Epidermal melanocyte (primary cell): ENCODE data around the gene INF2.

Experiments
- DNase-seq: peaks from one replicate; pipeline ENCODE4 v3.0.0; 2011; ENCODE audit warnings: low spot score; ENCODE audit not compliant: insufficient read length

INF2 gene

DNA sequence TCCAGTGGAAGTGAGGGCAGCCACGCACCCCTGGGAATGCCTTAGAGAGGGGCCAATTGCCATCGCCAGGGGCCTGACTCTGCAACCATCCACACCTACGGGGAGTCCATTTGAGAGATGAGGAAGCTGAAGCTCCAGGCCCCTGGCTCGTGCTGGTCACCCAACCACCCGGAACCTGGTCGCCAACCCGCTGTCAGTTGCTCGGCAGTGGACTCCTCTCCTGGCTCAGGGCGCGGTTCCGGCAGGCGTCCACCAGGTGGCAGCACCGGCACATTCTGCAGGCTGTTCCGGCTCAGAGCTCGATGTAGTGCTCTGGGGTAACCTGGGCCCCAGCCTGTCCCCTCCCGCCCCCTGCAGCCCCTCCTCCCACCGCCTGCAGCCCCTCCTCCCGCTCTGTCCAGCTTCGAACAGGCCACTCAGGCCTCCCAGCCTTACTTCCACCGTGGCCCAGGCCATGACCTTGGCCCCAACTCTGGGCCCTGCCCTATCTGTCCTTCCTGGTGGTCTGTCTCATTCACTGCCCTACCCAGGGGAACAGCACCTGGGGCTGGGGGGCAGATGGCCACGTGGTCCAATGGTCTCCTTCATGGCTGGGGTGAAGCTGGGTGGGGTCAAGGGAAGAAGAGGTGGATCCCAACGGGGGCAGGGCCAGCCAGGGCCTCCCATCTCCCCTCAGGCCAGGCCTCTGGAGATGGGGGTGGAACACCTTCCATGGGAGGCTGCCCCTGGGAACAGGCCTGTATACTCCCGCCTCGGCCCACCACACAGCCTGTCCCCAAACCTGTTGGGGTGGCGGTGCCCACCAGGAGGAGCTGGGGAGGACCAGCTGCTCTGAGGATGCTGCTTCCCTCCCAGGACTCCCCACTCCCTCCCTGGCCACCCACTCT is 79.3 kb downstream of the INF2 start:
- DNase-seq: peak; percentile 92

DNA sequence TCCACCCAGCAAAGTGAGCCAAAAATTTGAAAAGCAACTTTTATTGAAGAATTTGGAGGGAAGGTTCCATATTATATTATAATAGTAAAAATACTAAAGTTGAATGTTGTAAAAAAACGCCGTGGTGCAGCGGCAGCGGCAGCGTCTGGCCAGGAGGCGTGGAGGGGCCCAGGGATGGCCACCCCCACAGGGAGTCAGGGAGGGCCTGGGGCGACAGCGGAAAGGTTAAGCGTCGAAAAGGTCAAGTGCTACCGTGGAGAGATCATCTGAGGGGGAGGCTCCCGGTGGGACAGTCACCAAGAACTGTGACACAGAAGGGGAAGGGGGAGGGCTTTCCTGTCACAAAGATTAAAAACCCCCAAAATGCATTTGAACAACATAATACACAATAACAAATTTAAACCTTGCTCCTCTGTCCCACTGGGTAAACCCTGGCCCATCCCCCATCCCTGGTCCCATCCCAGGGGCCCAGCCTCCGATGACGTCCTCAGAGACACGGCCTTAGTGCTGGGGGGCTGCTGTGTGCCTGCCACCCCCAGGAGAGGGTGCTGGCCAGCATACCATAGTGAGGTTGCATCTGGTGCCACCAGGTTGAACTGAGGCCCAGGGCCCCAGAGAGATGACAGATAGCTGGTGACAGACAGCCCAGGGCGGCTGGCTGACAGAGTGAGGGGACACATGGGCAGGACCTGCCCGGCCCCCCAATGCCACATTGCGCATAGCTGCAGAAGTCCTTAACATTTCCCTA is 80.1 kb downstream of the INF2 start:
- DNase-seq: no peak

DNA sequence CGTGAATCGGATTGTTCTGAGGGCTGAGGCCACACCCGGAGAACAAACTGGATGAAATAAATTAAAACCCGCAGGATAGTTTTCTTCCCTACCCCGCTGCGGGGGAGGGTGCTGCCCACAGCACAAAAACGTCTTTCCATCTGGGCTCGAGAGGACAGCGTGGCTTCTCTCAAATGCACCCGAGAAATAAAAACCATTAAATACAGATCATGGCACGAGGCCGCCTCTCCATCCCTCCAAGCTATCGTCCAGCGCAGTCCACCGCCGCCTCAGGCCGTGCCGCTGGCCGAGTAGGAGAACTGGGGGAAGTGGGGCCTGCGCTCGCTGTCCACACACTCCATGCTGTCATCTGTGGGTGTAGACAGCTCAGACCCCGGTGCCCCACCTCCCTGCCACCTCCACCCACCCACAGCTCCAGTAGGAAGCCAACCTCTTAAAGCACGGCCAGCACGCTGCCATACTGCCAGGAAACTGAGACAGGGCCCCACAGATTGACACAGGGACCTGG is 80.7 kb downstream of the INF2 start:
- DNase-seq: no peak

DNA sequence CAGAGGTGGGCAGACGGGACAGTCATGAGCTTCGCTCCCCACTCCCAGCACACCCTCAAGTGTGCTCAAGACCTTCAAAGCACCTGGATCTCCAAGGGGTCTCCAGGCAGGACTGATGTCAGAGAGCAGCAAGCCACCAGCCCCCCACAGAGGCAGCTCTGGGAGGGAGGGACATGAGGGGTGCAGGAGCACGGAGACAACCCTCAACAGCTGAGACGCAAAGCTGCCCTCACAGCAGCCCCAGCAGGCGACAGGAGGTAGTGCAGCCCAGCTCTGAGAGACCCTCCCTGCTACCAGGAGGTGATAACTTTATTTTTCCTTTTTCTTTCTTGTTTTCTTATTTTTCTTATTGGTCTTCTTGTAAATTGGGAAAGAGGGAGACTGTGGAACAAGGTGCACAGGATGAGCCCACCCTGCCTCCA is 81.4 kb downstream of the INF2 start:
- DNase-seq: no peak

DNA sequence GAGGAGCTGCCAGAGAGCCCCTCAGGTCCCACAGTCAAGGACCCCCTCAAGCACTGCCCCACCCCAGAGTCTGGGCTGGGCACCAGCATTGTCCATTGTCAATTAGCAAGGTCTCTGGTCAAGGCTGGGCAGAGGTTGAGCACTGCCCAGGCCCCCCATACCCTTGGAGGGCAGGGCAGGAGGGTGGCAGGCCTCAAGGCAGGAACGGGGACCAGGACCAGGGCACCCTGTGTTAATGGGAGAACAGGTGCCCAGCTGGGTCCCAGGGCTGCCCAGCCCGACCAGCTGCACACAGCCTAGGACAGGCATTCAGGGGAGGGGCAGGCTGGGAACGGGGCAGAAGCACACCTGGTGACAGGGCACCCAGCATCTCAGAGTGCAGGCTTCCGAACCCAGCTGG is 82.0 kb downstream of the INF2 start:
- no peak for DNase-seq
